Naive thymus-derived CD4-positive, alpha-beta T cell (primary cell): ENCODE results near the gene PRUNE1. TPM values are rescaled to one million over a fixed set of nuclear protein-coding genes. Genes with fewer than 3 reads are reported as not detected.

Source experiments
- ATAC-seq: fragments of 150-1000 bp; cut with Tn5 transposase; 2 replicates; pipeline ENCODE4 v1.10.0; 2021; ENCODE audit warnings: mild to moderate bottlenecking, moderate library complexity
- CTCF ChIA-PET: fragments of 350-600 bp; sonication (Branson Sonifier 250); formaldehyde crosslinking; loops from one replicate; lab custom pipeline; 2021; ENCODE audit warnings: antibody characterized with exemption; lab: Charles Lee
- POLR2A ChIA-PET: fragments of 350-600 bp; sonication (Branson Sonifier 250); formaldehyde crosslinking; loops from one replicate; lab custom pipeline; 2021; ENCODE audit warnings: antibody characterized with exemption, inconsistent platforms; lab: Charles Lee
- DNase-seq, 9 donors: peaks; one replicate each; pipeline versions ENCODE4 v3.0.0 to v3.0.0-alpha.2; 2020 to 2022; ENCODE audit warnings: mixed read lengths in 1 of 9
- H3K27ac ChIP-seq: one replicate; pipeline ENCODE4 v1.7.0; 2013; ENCODE audit warnings: mild to moderate bottlenecking, low read depth, low read length, moderate library complexity
- H3K27me3 ChIP-seq, 2 donors: one replicate each; pipeline ENCODE4 v1.7.0; 2013; ENCODE audit warnings: low read length in 2 of 2, mild to moderate bottlenecking in 2 of 2, moderate library complexity in 2 of 2; ENCODE audit not compliant: control insufficient read depth in 2 of 2, insufficient read depth in 2 of 2
- H3K36me3 ChIP-seq, 3 experiments: 1 replicate in 2 of 3; 2 replicates in 1 of 3; pipeline ENCODE4 v1.7.0; 2013; ENCODE audit warnings: low read length in 3 of 3, mild to moderate bottlenecking in 3 of 3, moderate library complexity in 1 of 3; ENCODE audit not compliant: insufficient read depth in 3 of 3, control insufficient read depth in 2 of 3
- H3K4me1 ChIP-seq, 2 donors: one replicate each; pipeline ENCODE4 v1.7.0; 2013; ENCODE audit warnings: low read length in 2 of 2, mild to moderate bottlenecking in 2 of 2, moderate library complexity in 1 of 2; ENCODE audit not compliant: control insufficient read depth in 2 of 2, insufficient read depth in 2 of 2
- H3K4me3 ChIP-seq: 2 replicates; pipeline ENCODE4 v1.7.0; 2013; ENCODE audit warnings: mild to moderate bottlenecking, low read length
- H3K9me3 ChIP-seq, 3 experiments: 1 replicate in 2 of 3; 2 replicates in 1 of 3; pipeline ENCODE4 v1.7.0; 2013; ENCODE audit warnings: low read length in 3 of 3; ENCODE audit not compliant: control insufficient read depth in 2 of 3
- H3K27ac Mint-ChIP-seq, 9 donors: one replicate each; pipeline ENCODE4 v1.8.0; 2020 to 2022; ENCODE audit warnings: mixed read lengths in 9 of 9, mild to moderate bottlenecking in 8 of 9, moderate library complexity in 5 of 9, inconsistent platforms in 2 of 9
- H3K27me3 Mint-ChIP-seq, 5 donors: one replicate each; pipeline ENCODE4 v1.8.0; 2021 to 2022; ENCODE audit warnings: mixed read lengths in 5 of 5, mild to moderate bottlenecking in 1 of 5
- H3K36me3 Mint-ChIP-seq, 5 donors: one replicate each; pipeline ENCODE4 v1.8.0; 2020 to 2022; ENCODE audit warnings: mixed read lengths in 5 of 5, mild to moderate bottlenecking in 3 of 5, inconsistent platforms in 1 of 5
- H3K4me1 Mint-ChIP-seq, 7 donors: one replicate each; pipeline ENCODE4 v1.8.0; 2020 to 2022; ENCODE audit warnings: mixed read lengths in 7 of 7, mild to moderate bottlenecking in 3 of 7, inconsistent platforms in 1 of 7
- H3K4me3 Mint-ChIP-seq, 10 donors: one replicate each; pipeline ENCODE4 v1.8.0; 2020 to 2022; ENCODE audit warnings: mild to moderate bottlenecking in 10 of 10, mixed read lengths in 10 of 10, moderate library complexity in 6 of 10, inconsistent platforms in 2 of 10
- H3K9me3 Mint-ChIP-seq, 11 donors: one replicate each; pipeline ENCODE4 v1.8.0; 2020 to 2022; ENCODE audit warnings: mixed read lengths in 11 of 11, mild to moderate bottlenecking in 4 of 11, inconsistent platforms in 1 of 11, moderate library complexity in 1 of 11
- intact Hi-C, 2 donors: fragments of 100-400 bp; cut with micrococcal nuclease; formaldehyde crosslinking; loops; one replicate each; pipeline ENCODE4 v1.15.1; 2023
- polyA plus RNA-seq, 2 donors: library from polyadenylated mRNA; unstranded; fragments of 300-500 nt; fragmentation: Illumina TruSeq; gene quantifications; one replicate each; pipeline ENCODE4 v1.2.3, GENCODE V29; 2021
- total RNA-seq, 6 experiments: library from RNA in 5 of 6; stranded (reverse) in 5 of 6; gene quantifications; 1 replicate in 5 of 6; 2 replicates in 1 of 6; pipeline ENCODE4 v1.2.3 and lab custom pipeline; 2021 to 2026

PRUNE1 gene
- total and polyA plus RNA-seq, 7 experiments from 2014 or later, result 13.3 to 68.8 (median 41.6) TPM

DNA sequence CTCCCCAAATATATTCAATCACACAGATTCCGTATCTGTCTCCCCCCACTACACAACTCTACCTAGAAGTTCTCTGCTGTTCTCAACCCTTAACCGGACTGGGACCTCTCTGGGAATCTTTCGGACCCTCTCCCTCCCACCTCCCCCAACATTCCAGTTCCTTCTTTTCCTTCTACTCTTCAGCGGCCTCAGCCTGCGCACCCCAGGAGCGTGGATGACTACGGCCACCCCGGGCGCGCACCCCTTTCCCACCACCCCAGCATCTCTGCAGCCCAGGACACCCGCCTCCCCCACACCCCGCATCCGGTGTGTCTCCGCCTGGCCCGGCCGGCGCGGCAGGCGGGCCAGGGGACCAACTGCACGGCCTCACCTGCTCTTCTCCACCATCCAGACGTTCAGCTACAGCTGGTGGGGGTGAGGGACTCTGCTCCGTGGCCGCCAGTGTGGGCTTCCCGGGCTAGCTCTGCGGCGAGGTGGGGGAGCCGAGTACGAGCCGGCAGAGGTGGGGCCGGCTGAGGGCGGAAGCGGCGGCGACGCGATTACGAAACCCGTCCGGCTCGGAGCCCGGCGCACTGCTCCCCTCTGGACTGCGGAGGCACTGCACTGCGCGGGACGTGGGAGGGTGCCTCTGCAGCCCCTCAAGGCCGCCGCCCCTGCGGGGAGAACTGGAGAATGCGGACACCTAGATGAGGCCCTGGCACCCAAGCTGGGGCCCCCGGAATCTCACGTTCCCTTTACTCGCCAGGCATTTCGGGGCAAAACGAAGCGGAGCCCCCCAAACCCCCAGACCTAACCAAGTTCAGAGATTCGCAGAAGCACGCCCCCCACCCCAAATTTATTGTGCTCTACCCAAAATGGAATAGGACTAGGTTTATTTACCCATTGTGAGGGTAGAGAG is 51.1 kb downstream of the PRUNE1 start, which contains the start of gene CDC42SE1:
Gene CDC42SE1, minus strand, starts transcription at position 514 of the 898 bp plus-strand sequence. CDS start 3,892 bp downstream, outside the sequence.
- H3K36me3 ChIP-seq, result peaks cover 14 to 36% (median 18%) of the 10 kb centered on the region in 3 experiments
- peak within 1 kb of the TSS; percentile 93 to 99 (median 95) for H3K27ac Mint-ChIP-seq
- intact Hi-C loops, result loop anchor here (1.0 to 10.0 kb wide), 10 partner anchors 11 to 697 kb away; partner anchors contain the start of genes C1orf56 (in 2 of the 2), GABPB2 (in 2 of the 2), PRUNE1 (in 1 of the 2) and PSMD4 (in 1 of the 2)
- peak within 1 kb of the TSS; percentile 95 to 100 (median 99) for H3K4me3 Mint-ChIP-seq
- H3K4me3 ChIP-seq, result peak within 1 kb of the TSS; percentile 82
- peaks cover 11 to 25% of the 10 kb centered on the region in 2 donors for H3K4me1 ChIP-seq
- peak within 1 kb of the TSS; percentile 99 for H3K27ac ChIP-seq
- CTCF ChIA-PET, result interaction anchor here (0.6 to 6.3 kb wide), 12 partner anchors 8 to 920 kb away, joined by 3 to 74 read pairs (median 6); partner anchors contain the start of genes BNIPL, C1orf56, GABPB2 and TNFAIP8L2
- H3K9me3 Mint-ChIP-seq, result peaks cover 0 to 3% (median 0%) of the 10 kb centered on the region in 11 donors
- H3K27me3 ChIP-seq, result no peaks in the 10 kb centered on the region
- DNase-seq (peak; percentile 76 to 85 (median 82)), ATAC-seq (peak; percentile 84)
- H3K9me3 ChIP-seq, result no peaks in the 10 kb centered on the region
- H3K4me1 Mint-ChIP-seq, result peaks cover 35 to 55% (median 41%) of the 10 kb centered on the region in 7 donors
- no peaks in the 10 kb centered on the region for H3K27me3 Mint-ChIP-seq
- peaks cover 31 to 44% (median 37%) of the 10 kb centered on the region in 5 donors for H3K36me3 Mint-ChIP-seq
- POLR2A ChIA-PET, result interaction anchor here (0.8 to 12.8 kb wide), 12 partner anchors 8 to 808 kb away, joined by 3 to 253 read pairs (median 18); partner anchors contain the start of genes C1orf56, GABPB2, MCL1 and MINDY1

DNA sequence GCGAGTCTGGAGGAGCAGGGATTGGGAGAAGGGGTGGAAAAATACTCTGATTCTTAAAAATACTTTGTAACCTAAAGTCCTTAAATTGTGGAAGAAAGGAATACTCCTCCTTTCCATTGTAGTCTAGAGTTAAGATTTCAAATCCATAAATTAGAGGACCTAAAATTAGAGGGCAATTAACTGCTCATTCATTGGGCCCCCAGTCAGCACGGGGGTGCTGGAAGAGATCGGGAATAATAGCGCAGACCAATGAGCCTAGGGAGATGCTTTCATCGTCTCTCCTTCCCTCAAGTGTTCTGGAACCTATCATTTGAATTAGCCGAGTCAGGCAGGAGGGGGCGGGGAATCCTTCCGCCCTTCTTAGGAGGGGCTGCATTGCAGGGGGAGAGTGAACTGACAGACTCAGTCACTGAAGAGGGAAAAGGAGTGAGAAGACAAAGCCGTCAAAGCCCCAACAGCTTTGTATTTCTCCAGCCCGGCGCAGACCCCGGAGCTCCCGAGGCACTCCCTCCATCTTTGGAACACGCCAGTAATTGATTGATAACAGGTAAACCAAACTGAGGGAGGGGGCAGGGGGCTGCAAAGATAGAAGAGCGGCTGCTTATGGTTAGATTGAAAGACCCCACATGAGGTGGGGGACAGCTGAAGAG is 51.9 kb downstream of the PRUNE1 start, which contains the start of gene MLLT11:
Gene MLLT11, plus strand, starts transcription at position 391 of the 650 bp plus-strand sequence. CDS start 6,828 bp downstream, outside the sequence.
- intact Hi-C loops, result loop anchor here (2.0 kb wide), 1 partner anchor 13 kb away; the partner anchor contains the start of gene C1orf56 (in 2 of the 2)
- Mint-ChIP-seq H3K36me3 (peaks cover 27 to 40% (median 29%) of the 10 kb centered on the region in 5 donors), H3K4me3 (peak within 1 kb of the TSS; percentile 95 to 100 (median 99)), H3K27ac (peak within 1 kb of the TSS; percentile 93 to 99 (median 95)), H3K27me3 (no peaks in the 10 kb centered on the region), H3K9me3 (peaks cover 0 to 3% (median 0%) of the 10 kb centered on the region in 11 donors), H3K4me1 (peaks cover 27 to 47% (median 37%) of the 10 kb centered on the region in 7 donors)
- Histone ChIP-seq H3K27ac (peak within 1 kb of the TSS; percentile 99), H3K27me3 (no peaks in the 10 kb centered on the region), H3K36me3 (peaks cover 6 to 28% (median 10%) of the 10 kb centered on the region in 3 experiments), H3K4me3 (peak within 1 kb of the TSS; percentile 82), H3K9me3 (no peaks in the 10 kb centered on the region), H3K4me1 (peaks cover 3 to 17% of the 10 kb centered on the region in 2 donors)
- ATAC-seq, result no peak
- peak in 1 of 9 donors; percentile 15 for DNase-seq
- ChIA-PET CTCF (interaction anchor here (0.6 to 6.3 kb wide), 11 partner anchors 8 to 921 kb away, joined by 3 to 74 read pairs (median 6); partner anchors contain the start of genes C1orf56, GABPB2 and TNFAIP8L2), POLR2A (interaction anchor here (0.7 to 12.8 kb wide), 12 partner anchors 8 to 807 kb away, joined by 3 to 253 read pairs (median 18); partner anchors contain the start of genes C1orf56, GABPB2, MINDY1 and TNFAIP8L2)

DNA sequence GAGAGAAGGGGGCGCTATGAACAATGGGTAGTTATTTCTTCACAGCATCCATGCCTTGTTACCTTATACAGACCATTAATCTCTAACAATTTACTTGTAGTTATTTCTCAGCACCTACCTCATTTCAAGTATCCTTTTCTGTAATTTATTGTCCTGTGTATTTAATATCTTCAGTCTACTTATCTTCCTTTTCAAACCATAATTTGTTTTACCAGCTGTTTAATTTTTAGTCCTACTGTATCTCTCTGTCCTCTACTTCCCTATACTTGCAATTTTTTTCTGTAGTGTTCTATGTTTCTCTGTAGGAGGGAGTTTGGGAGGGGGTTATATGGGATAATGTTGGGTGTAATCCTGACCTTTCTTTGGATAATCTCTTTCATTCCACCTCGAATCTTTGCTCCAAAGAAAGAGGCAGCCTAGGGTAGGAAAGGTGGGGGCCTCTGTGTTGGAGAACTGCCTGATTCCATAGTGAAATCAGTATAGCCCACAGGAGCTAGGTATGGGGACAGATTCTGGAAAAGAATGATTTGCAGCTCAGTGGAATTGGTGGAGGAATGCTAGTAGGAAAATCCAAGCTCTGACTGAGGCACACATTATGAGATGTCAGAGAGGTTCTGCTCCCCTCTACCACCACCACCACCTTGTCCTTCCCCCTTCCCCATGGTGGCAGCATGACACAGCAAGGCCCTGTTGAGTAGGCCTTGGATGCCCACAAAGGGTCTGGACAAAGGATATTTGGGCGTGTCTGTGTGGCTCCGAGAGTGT is 52.6 kb downstream of the PRUNE1 start:
- H3K9me3 ChIP-seq, result no peaks in the 10 kb centered on the region
- Mint-ChIP-seq H3K4me3 (peak overlapping the region; percentile 95 to 100 (median 99)), H3K4me1 (peaks cover 25 to 43% (median 32%) of the 10 kb centered on the region in 7 donors), H3K27me3 (no peaks in the 10 kb centered on the region), H3K9me3 (peaks cover 0 to 3% (median 0%) of the 10 kb centered on the region in 11 donors), H3K36me3 (peaks cover 22 to 35% (median 25%) of the 10 kb centered on the region in 5 donors), H3K27ac (peak overlapping the region; percentile 93 to 99 (median 95))
- peaks cover 0 to 11% of the 10 kb centered on the region in 2 donors for H3K4me1 ChIP-seq
- CTCF ChIA-PET, result interaction anchor here (0.8 to 6.3 kb wide), 6 partner anchors 11 to 96 kb away, joined by 3 to 74 read pairs (median 6); partner anchors contain the start of genes C1orf56 and TNFAIP8L2
- H3K27me3 ChIP-seq, result no peaks in the 10 kb centered on the region
- DNase-seq, result no peak
- no peak for ATAC-seq
- H3K27ac ChIP-seq, result peak overlapping the region; percentile 99
- intact Hi-C loops, result loop anchor here (2.0 kb wide), 1 partner anchor 14 kb away; the partner anchor contains the start of gene C1orf56 (in 2 of the 2)
- peaks cover 0 to 21% (median 4%) of the 10 kb centered on the region in 3 experiments for H3K36me3 ChIP-seq
- POLR2A ChIA-PET, result interaction anchor here (0.7 to 12.8 kb wide), 10 partner anchors 7 to 220 kb away, joined by 3 to 253 read pairs (median 22); partner anchors contain the start of genes C1orf56, GABPB2 and MINDY1
- peak overlapping the region; percentile 82 for H3K4me3 ChIP-seq

DNA sequence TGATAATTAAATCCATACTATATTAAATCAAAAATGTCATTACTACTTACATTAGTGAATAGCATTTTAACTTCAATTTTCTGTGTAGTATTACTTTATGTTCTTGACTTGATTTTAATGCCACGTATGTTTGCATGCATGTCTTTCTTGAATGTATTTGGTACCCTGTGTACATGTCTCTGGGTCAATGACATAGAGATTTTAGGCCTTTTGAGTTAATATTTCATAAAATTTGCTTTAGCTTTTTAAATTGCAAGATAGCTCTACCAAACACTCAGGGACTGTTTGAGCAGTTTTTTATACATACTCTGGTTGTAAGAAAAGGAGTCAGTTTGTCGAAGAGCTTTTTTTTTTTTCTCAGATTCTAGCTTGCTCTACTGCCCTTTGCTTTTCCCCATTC is 53.5 kb downstream of the PRUNE1 start:
- Histone ChIP-seq H3K27ac (no peak overlapping the region), H3K36me3 (peaks cover 0 to 20% (median 1%) of the 10 kb centered on the region in 3 experiments), H3K27me3 (no peaks in the 10 kb centered on the region), H3K4me1 (peaks cover 0 to 8% of the 10 kb centered on the region in 2 donors), H3K4me3 (no peak overlapping the region), H3K9me3 (no peaks in the 10 kb centered on the region)
- Mint-ChIP-seq H3K27me3 (no peaks in the 10 kb centered on the region), H3K9me3 (peaks cover 0 to 3% (median 0%) of the 10 kb centered on the region in 11 donors), H3K4me1 (peaks cover 24 to 36% (median 28%) of the 10 kb centered on the region in 7 donors), H3K4me3 (no peak overlapping the region), H3K36me3 (peaks cover 16 to 29% (median 18%) of the 10 kb centered on the region in 5 donors), H3K27ac (peak overlapping the region in 3 of 9 donors; percentile 17 to 95 (median 41))
- no peak for DNase-seq
- no peak for ATAC-seq
- intact Hi-C loops, result loop anchor here (2.0 kb wide), 1 partner anchor 15 kb away; the partner anchor contains the start of gene C1orf56 (in 2 of the 2)
- ChIA-PET POLR2A (interaction anchor here (3.1 to 12.8 kb wide), 4 partner anchors 10 to 96 kb away, joined by 17 to 253 read pairs (median 58); partner anchors contain the start of genes C1orf56 and GABPB2), CTCF (interaction anchor here (1.3 to 6.3 kb wide), 3 partner anchors 11 to 36 kb away, joined by 3 to 74 read pairs (median 38); partner anchors contain the start of gene C1orf56)
